Adipocyte (in vitro differentiated cells): ENCODE results near the gene EXOC6B.
"Not testable (repeated sequence)": the region's sequence is repeated elsewhere in the genome, so short reads cannot be mapped to it uniquely, and the experiment has no call there.

Source experiments
- DNase-seq: peaks from one replicate; pipeline ENCODE4 v3.0.0-alpha.2; 2015; ENCODE audit warnings: low read depth
- H3K27me3 ChIP-seq: replicated peaks from 2 replicates; pipeline ENCODE4 v1.7.0; 2013; ENCODE audit warnings: mild to moderate bottlenecking, low read length, moderate library complexity; ENCODE audit not compliant: control insufficient read depth, insufficient read depth
- H3K36me3 ChIP-seq: 2 replicates; pipeline ENCODE4 v1.7.0; 2013; ENCODE audit warnings: low read length, mild to moderate bottlenecking, moderate library complexity; ENCODE audit not compliant: control insufficient read depth, insufficient read depth, severe bottlenecking
- H3K4me1 ChIP-seq: 2 replicates; pipeline ENCODE4 v1.7.0; 2013; ENCODE audit warnings: mild to moderate bottlenecking, low read length, moderate library complexity; ENCODE audit not compliant: control insufficient read depth, insufficient read depth
- H3K4me3 ChIP-seq: 2 replicates; pipeline ENCODE4 v1.7.0; 2013; ENCODE audit warnings: mild to moderate bottlenecking, low read length, moderate library complexity
- H3K9ac ChIP-seq: 2 replicates; pipeline ENCODE4 v1.7.0; 2013; ENCODE audit warnings: mild to moderate bottlenecking, low read length, moderate library complexity
- H3K9me3 ChIP-seq: 2 replicates; pipeline ENCODE4 v1.7.0; 2013; ENCODE audit warnings: mild to moderate bottlenecking, low read length, moderate library complexity; ENCODE audit not compliant: control insufficient read depth

The EXOC6B gene

GRCh38 chr2:72496479-72496878, 329.4 kb downstream of the EXOC6B start:
- H3K4me3 ChIP-seq: no peak overlapping the region
- no peaks in the 10 kb centered on the region for H3K27me3 ChIP-seq
- H3K9ac ChIP-seq: no peak overlapping the region
- H3K9me3 ChIP-seq: no peaks in the 10 kb centered on the region
- H3K36me3 ChIP-seq: peaks cover 29% of the 10 kb centered on the region
- no peaks in the 10 kb centered on the region for H3K4me1 ChIP-seq
- DNase-seq: no peak

- peak; percentile 57 for DNase-seq
- H3K9ac ChIP-seq: no peak overlapping the region
- no peaks in the 10 kb centered on the region for H3K4me1 ChIP-seq
- H3K27me3 ChIP-seq: no peaks in the 10 kb centered on the region
- H3K9me3 ChIP-seq: no peaks in the 10 kb centered on the region
- peaks cover 43% of the 10 kb centered on the region for H3K36me3 ChIP-seq
- H3K4me3 ChIP-seq: no peak overlapping the region
Observed at GRCh38 chr2:72494392-72494791, 331.4 kb downstream of the EXOC6B start.

- H3K9me3 ChIP-seq, H3K4me3 ChIP-seq, H3K9ac ChIP-seq, H3K27me3 ChIP-seq, DNase-seq, H3K4me1 ChIP-seq, H3K36me3 ChIP-seq: not testable (repeated sequence)
Observed at GRCh38 chr2:72484622-72485021, 341.2 kb downstream of the EXOC6B start.

- DNase-seq: no peak
- H3K9ac ChIP-seq: no peak overlapping the region
- no peaks in the 10 kb centered on the region for H3K27me3 ChIP-seq
- peaks cover 4% of the 10 kb centered on the region for H3K36me3 ChIP-seq
- H3K4me1 ChIP-seq: no peaks in the 10 kb centered on the region
- no peaks in the 10 kb centered on the region for H3K9me3 ChIP-seq
- H3K4me3 ChIP-seq: no peak overlapping the region
Observed at GRCh38 chr2:72483346-72483745, 342.5 kb downstream of the EXOC6B start.

- Histone ChIP-seq H3K4me1 (no peaks in the 10 kb centered on the region), H3K9ac (no peak overlapping the region), H3K36me3 (peaks cover 18% of the 10 kb centered on the region), H3K9me3 (peaks cover 17% of the 10 kb centered on the region), H3K4me3 (no peak overlapping the region), H3K27me3 (no peaks in the 10 kb centered on the region)
- no peak for DNase-seq
Observed at GRCh38 chr2:72475246-72475645, 350.6 kb downstream of the EXOC6B start.

GRCh38 chr2:72457801-72458516, 367.9 kb downstream of the EXOC6B start:
- H3K36me3 ChIP-seq: peaks cover 7% of the 10 kb centered on the region
- H3K4me1 ChIP-seq: no peaks in the 10 kb centered on the region
- H3K9me3 ChIP-seq: peaks cover 14% of the 10 kb centered on the region
- H3K9ac ChIP-seq: no peak overlapping the region
- no peaks in the 10 kb centered on the region for H3K27me3 ChIP-seq
- H3K4me3 ChIP-seq: peak overlapping the region; percentile 9
- DNase-seq: peak; percentile 73

- H3K27me3 ChIP-seq: no peaks in the 10 kb centered on the region
- DNase-seq: no peak
- H3K4me1 ChIP-seq: no peaks in the 10 kb centered on the region
Observed at GRCh38 chr2:72454189-72454588, 371.6 kb downstream of the EXOC6B start.

GRCh38 chr2:72442270-72442669, 383.6 kb downstream of the EXOC6B start:
- Histone ChIP-seq H3K9me3 (no peaks in the 10 kb centered on the region), H3K36me3 (no peaks in the 10 kb centered on the region), H3K27me3 (no peaks in the 10 kb centered on the region), H3K9ac (no peak overlapping the region), H3K4me1 (peaks cover 5% of the 10 kb centered on the region), H3K4me3 (no peak overlapping the region)
- no peak for DNase-seq

More at GRCh38 chr2:72454189-72454588, 371.6 kb downstream of the EXOC6B start:
- H3K9me3 ChIP-seq: no peaks in the 10 kb centered on the region
- no peak overlapping the region for H3K4me3 ChIP-seq
- H3K9ac ChIP-seq: no peak overlapping the region
- no peaks in the 10 kb centered on the region for H3K36me3 ChIP-seq

- Histone ChIP-seq H3K4me1 (peaks cover 5% of the 10 kb centered on the region), H3K27me3 (no peaks in the 10 kb centered on the region), H3K9ac (no peak overlapping the region), H3K9me3 (no peaks in the 10 kb centered on the region), H3K4me3 (no peak overlapping the region), H3K36me3 (no peaks in the 10 kb centered on the region)
- no peak for DNase-seq
Observed at GRCh38 chr2:72439892-72440291, 385.9 kb downstream of the EXOC6B start.

GRCh38 chr2:72438364-72438763, 387.5 kb downstream of the EXOC6B start:
- Histone ChIP-seq H3K4me3 (no peak overlapping the region), H3K4me1 (peaks cover 5% of the 10 kb centered on the region), H3K9ac (no peak overlapping the region), H3K36me3 (no peaks in the 10 kb centered on the region), H3K9me3 (no peaks in the 10 kb centered on the region), H3K27me3 (no peaks in the 10 kb centered on the region)
- DNase-seq: no peak

GRCh38 chr2:72431737-72432136, 394.1 kb downstream of the EXOC6B start:
- Histone ChIP-seq H3K36me3 (no peaks in the 10 kb centered on the region), H3K4me1 (peaks cover 15% of the 10 kb centered on the region), H3K27me3 (no peaks in the 10 kb centered on the region), H3K9ac (no peak overlapping the region), H3K9me3 (no peaks in the 10 kb centered on the region), H3K4me3 (no peak overlapping the region)
- no peak for DNase-seq
